GM21619 (cell line): Measurements from ENCODE around the gene ATP2B2.

Experiments used
- ATAC-seq: cut with Tn5 transposase; IDR thresholded peaks from one replicate; pipeline ENCODE4 v1.9.1; 2021; ENCODE audit not compliant: unreplicated experiment

The ATP2B2 gene

GRCh38 chr3:10368512-10368911, 136.9 kb downstream of the ATP2B2 start:
- ATAC-seq: no peak

- ATAC-seq: no peak
Observed at GRCh38 chr3:10367506-10367905, 137.9 kb downstream of the ATP2B2 start.

DNA sequence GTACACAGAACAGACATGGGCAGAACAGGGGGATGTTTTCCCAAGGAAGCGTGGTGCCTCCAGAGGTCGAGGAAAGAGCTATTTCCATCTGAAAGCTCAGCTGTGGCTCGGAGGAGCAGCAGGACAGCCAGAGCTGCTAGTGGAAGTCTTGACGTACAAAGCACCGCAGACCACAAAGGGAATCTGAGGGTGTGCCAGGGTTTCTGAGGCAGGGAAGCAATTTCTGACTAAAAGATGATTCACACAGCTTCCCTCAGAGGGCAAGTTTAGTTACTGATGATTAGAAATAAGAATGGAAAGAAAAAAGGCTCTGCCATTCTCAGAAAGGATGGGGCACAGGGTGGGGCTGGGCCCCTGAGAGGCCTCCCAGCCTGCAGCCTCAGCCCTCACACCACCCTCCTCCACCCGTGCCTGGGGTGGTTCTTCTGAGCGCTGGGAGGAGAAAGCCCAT, 138.7 kb downstream of the ATP2B2 start:
- no peak for ATAC-seq

GRCh38 chr3:10365791-10366190, 139.6 kb downstream of the ATP2B2 start:
- no peak for ATAC-seq

GRCh38 chr3:10365316-10365715, 140.1 kb downstream of the ATP2B2 start:
- no peak for ATAC-seq

- ATAC-seq: no peak
Observed at GRCh38 chr3:10364806-10365205, 140.6 kb downstream of the ATP2B2 start.

- ATAC-seq: no peak
Observed at GRCh38 chr3:10363935-10364334, 141.5 kb downstream of the ATP2B2 start.

DNA sequence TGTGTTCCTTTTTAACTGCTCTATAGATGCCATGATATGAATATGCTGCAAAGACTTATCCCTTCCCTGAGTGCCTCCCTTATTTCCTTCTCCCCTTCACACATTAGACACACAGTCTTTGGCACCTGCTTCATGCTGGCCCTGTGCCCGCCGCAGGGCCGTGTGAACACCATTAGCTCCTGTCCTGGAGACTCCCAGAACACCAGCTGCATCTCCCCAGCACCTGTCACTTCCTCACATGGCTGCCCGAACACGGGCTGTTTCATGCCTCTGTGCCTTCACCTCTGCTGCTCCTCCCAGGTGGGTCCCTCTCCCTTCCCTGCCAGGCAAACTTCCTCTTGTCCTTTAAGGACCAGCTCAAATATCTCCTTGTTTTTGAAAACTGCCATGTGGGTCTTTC, 144.0 kb downstream of the ATP2B2 start:
- ATAC-seq: no peak

GRCh38 chr3:10360478-10360877, 144.9 kb downstream of the ATP2B2 start:
- ATAC-seq: no peak

GRCh38 chr3:10359761-10360161, 145.6 kb downstream of the ATP2B2 start:
- no peak for ATAC-seq

DNA sequence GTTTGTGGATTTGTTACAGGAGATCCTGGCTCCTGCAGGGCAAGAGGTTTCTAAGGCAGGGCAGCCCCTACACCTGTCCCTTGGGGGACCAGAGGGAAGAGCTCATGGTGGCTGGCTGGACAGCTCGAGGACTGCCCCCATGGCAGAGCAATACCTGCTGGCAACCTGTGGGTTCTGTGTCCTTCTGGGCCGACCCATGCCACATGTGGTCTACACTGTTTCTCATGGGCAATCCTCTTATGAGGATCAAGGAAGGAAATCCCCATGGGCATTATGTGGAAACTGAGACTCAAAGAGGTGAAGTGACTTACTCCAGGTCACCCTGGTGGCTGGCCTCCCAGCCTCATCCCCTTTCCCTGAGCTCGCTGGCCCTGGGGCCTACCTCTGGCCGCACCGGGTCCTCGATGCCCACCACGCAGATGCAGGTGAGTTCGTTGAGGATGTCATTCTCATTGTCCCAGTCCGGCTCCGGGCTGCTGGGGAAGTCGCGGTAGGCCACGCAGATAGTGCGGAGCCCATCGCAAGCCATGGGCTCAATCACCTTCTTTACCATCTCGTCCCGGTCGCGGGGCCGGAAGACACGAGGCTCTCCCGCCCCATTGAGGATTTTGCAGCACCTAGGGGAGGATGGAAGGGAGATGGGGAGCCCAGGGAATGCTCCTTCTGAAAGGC, 146.9 kb downstream of the ATP2B2 start:
- ATAC-seq: no peak

GRCh38 chr3:10357592-10358308, 147.6 kb downstream of the ATP2B2 start:
- peak; percentile 75 for ATAC-seq

DNA sequence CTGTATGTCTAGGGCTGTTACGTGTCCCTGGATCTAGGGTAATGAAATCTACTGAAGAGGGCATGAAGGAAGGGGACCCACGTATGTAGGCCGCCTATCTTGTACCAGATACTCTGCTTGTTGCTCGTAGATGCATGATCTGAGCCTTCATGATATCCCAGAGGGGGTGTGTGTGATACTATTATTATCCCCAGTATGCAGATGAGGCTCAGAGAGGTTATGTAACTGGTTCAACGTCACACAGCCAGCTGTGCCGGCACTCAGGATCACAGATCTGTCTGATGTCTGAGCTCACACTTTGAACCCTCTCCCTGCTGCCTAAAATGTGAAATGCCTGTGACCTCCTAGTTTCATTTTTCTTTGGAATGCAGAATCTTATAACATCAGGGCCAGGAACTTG, 148.3 kb downstream of the ATP2B2 start:
- ATAC-seq: no peak

DNA sequence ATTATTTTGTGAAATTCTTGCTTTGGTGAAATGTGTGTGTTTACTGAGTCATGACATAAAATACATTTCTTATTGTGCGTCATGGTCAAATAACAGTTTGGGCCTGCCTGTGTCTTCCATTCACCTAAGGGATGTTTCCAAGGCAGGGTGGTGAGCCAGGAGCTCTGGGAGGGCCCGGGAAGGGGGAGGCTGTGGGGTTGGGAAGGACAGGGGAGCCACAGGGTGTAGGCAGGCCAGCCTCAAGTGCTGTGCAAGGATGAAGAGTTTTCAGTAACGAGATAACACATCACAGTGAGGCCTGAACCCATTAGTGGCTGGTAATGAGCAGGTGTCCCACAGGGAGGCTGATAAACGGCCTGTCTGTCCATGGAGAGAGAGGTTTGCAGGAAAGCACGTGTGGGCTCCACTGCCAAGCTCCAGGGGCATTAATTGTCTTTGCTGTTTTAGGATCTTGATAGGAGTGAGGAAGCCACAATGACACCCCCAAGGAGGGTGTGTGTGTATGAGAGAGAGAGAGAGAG, 148.9 kb downstream of the ATP2B2 start:
- no peak for ATAC-seq

- no peak for ATAC-seq
Observed at GRCh38 chr3:10354361-10355015, 150.9 kb downstream of the ATP2B2 start.

DNA sequence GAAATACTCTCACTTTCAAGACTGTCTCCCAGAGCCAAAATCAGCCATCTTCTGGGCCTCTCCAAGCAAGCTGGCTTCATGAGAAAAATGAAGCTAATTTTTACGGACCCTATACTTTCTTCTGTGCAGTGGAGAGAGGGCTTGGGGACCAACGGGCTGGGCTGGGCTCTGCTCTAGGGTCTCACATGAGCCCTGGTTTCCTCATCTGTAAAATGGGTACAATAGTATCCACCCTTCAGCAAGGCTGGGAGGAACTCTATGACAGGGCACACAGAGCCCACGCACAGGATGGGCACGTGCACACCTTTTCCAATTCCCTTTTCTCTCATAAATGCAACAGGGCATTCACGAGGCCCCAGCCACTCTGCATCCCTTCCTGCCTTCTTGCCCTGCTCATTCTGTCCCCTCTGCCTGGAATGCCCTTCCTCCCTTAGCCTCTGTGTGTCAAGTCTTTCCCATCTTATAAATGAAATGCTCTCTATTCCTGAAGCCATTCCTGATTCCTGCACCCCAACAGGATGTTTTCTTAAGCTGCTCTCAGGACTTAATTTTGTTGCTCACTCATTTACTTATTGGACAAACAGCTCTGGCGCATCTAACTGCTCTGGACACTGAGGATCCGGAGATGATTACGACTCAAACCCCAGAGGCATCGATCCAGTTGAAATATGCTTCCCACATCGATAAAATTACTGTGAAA, 151.6 kb downstream of the ATP2B2 start:
- ATAC-seq: no peak

- no peak for ATAC-seq
Observed at GRCh38 chr3:10353160-10353559, 152.2 kb downstream of the ATP2B2 start.

DNA sequence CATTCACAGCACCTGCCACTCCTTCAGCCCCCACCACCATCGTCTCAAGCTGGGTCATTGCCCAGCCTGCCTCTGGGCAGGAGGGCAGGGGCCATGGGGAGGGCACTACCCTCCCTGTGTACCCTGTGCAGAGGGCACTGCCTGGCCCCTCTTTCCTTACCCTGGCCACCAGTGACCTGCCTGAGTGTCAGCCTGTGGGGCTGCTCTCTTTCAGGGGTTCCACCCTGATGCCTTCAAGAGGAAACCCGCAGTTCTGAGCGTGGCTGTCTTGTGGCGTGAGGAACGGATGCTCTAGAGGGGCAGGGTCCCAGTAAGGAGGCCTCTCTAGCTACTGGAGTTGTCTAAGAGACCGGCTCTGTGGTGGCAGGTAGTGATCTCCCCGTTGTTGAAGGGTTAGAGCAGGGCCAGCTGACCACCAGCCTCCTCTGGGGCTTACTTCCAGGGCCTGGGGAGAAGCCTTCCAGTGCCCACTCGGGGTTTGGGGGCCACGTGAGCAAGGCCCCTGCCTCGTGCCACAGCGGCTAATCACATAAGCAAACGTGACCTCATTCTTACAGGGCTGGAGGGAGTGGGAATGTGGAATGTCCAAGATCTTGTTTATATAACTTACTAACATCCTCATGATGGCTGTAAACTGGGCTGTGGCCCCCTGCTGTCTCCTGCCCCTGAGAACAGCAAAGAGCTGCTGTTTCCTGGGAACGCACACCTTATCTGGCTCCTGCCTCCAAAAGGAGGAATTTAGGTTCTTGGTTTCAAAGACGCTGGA, 153.1 kb downstream of the ATP2B2 start:
- ATAC-seq: no peak

DNA sequence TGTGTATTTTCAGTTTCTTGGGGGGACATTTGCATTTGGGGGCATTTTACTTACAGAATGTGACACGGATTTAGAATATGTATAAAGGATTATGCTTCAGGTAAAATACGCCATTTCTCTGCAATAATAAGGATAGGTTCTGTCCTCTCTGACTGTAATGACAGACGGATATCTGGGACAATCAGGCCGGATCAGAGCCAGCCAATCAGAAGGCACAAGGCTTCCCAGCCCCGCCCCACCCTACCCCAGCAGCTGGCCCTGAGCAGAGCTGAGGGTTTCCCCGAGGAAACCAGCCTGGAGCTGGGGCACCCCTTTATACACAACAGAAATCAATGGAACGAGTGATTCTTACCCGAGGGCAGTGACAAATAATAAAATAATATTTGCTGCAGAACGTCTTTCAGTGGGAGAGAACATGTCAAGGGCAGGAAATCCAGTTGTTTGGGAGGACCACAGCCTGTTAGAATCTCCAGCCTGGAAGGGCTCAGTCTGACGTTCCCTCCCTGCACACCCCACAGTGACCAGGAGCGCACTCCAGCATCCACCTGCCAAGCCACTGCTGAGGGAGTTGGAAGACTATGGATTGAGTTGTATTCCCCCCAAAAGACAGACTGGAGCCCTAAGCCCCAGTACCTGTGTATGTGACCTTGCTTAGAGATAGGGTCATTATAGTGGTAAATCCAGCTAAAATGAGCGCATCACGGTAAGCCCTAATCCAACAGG, 154.2 kb downstream of the ATP2B2 start:
- no peak for ATAC-seq
